ENCODE measurements around the gene MAL.
A peak's percentile ranks its signal among the peaks of the same experiment; 100 is the strongest.

The MAL gene

DNA sequence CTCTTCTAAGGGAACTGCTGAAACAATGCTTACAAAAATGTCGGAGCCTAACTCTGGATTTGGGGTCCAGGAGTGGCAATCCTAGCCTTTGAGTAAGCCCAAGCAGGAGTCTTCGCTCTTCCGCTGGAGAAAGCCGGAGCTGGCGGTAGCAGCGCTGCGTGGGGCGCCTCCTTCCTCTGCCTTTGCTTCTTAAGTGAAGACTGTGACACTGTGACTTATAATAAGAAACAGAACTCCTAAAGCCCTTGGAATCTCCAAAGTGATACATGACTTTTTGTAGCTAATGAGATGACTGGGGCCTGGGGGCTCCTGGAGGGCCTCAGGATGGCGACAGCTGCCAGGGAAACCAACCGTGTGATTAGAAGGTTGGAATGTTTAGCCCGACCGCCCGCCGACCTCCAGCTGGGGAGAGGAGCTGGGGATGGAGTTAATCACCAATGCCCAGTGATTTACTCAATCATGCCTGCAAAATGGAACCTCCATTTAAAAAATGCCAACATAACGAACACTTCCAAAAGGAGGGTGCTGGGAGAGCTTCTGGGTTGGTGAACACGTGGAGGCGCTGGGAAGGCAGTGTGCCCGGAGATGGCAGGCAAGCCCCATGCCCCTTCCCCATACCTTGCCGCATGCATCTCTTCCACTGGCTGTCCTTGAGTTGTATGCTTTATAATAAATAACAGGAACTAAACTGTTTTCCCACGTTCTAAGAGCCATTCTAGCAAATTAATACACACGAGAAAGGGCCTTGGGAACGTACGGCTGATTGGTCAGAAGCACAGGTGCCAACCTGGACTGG lies 29.0 kb upstream of the MAL start:
- DNase-seq = no peak

DNA sequence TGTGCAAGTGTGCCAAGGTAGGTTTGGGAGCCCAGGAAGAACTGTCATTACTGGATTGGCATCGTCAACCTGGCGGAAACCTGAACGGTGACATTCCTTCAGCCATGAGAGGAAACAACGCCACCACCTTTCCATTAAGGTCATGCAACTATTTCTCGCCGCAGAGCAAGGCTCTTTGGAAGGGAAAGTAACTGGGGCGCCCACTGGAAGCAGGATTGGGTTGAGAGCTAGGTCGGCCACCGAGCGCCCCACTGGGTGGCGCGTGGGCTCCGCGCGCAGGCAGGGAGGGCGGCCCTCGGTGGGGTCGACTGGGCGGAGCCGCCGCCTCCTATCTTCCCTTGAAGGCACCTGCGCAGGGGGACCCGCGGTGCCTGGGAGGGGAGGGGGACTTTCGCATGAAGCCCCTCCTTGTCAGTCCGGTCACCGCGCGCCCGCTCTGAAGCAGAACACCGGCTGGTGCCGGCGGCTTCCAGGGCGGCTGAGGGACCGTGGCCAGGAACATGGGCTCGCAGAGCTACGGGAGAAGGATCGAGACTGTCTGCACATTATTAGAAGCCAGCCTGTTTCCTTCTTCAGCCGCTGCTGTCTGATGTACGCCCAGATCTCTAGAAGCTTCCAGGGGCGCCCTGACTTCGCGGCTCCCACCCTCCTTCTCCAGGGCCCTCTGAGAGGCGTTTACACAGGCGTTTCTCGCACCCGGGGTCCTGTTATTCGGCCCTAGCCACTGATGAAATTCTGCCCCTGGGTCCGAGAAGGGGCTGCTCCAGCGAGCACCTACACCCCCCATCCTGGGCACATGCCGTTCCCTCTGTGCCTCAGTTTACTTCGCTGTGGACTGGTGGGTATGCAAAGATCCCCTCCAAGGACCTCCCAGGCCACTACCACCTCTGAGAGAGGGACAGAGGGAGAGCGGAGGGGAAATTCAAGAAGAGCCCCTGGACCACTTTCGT lies 27.3 kb upstream of the MAL start:
- DNase-seq = peak in 3 of 58 donors; percentile 23 to 37 (median 29)

DNA sequence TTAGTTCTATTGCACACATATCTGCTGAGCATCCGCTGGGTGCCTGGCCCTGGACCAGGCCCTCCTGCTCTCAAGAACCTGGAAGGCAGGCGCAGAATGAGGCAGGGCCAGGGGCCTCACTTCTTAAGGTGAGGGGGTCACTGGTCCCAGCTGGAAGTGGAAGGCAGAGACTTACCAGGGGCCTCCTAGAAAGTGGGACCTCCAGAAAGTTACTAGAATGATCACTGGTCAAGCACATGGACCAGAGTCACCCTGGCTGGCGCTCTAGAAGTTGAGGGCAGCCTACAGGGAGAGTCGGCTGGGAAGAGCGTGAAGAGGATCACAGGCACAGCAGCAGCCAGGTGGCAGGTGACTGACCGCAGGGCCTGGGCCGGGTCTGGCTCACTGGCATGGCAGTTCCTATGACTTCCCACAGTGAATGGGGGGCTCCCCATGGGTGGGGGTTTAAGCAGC lies 26.1 kb upstream of the MAL start:
- DNase-seq = no peak

DNA sequence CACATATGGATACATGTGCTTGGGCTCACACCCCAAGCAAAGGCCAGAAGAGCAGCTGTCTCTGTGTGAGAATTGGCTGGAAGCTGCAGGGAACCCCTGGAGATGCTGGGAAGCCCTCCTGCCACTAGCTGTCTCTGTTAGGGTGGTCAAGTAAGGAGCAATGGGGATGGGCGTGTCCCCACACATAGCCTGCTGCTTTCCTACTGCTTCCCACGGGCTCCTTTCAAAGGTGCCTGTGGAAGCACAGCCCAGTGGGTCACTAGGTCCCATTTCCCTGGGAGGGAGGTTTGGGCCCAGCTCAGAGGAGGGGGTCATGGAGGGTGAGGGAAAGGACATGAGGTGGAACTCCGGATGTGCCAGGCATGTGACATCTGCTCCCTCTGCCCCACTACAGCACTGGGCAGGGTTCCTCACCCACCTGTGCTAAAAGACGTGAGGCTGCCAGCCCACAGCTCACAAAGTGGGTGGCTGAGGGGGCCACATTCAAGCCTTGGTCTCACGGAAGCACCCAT lies 24.4 kb upstream of the MAL start:
- DNase-seq = no peak

DNA sequence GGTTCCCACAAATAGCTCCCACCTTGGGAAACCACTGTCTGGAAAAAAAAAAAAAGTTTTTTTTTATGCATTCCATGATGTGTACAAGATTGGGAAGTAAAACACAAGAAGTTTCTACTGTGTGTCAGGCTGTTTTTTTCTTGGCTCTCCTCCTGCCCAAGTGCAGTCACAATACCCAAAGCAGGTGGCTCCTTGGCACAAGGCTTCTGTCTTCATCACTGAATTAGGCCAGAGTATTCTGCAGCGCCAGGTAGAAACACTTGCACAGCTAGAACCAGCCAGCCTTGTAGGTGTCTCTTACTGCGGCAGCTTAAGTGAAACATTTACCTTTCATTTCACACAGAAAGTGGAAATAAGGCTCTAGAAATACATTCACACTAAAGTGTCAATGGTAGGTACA lies 23.8 kb upstream of the MAL start:
- DNase-seq = no peak

DNA sequence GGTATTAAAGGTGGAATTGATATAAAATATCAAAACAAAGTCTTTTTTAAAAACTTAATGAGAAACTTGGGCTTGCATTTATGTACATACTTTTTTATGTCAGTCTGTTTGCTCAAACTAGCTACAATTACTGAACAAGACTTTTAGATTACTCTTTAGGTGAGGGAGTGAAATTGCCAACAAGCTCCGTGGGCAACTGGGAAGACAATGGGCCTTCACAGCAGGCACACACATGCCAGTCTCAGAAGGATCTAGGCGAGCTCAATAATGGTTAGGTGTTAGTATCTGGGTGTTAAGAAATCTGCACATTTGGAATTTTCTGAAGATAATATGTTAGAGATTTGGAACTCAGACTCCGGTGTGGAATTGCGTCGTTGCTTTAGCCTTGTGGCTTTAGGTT lies 23.0 kb upstream of the MAL start:
- no peak for DNase-seq

DNA sequence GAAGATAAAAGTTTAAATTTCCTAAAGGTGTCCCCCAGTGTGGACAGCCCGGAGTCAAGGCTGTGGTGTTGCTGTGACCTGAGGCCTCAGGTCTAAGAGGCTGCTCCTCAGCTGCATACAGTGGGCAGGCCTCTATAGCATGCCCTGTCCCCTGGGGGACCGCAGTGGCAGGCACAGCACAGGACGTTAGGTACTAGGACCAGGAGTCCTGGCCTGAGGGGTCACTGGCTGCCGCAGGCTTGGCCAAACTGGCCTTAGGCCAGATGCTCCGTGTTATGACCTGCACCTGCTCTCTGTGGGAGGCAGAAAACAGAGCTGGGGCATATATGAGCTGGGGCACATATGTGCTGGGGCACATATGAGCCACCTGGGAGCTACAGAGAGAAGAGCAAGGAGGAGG lies 21.2 kb upstream of the MAL start:
- DNase-seq = no peak

DNA sequence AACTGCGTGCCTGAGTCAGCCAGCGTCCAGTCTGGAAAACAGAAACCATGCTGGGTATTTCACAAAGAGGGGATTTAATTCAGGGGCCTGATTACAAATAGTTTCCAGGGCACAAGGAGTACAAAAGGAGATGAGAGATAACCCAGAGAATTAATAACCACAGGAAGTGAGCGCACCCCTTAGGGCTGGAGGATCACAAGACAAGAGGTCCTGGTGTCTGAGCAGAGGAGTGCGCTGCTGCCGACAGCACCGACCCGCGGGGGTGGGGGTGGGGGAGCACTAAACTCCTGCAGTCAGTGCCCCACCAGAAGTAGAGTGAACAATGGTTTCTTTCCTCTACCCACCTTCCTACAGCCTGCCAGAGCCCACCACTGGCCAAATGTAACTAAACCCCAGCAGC lies 20.8 kb upstream of the MAL start:
- DNase-seq = no peak

DNA sequence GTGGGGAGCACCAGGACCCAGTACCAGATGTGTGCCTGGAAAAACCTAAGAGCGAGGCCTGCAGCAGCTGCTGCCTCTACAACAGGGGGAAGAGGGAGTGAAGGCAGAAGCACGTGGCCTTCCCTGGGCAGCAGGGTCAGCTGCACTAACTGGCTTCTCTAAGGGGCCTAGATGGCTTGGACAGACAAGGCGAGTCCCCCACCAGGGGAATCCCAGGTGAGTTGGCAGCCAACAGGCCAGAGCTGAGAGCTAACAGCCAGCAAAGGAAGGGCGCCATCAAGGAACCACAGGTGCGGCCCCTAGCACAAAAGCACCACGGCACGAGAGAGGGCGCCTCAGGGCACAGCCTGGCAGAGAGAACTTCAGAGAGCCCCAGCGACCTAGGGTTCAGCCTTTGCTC lies 19.8 kb upstream of the MAL start:
- DNase-seq = no peak

DNA sequence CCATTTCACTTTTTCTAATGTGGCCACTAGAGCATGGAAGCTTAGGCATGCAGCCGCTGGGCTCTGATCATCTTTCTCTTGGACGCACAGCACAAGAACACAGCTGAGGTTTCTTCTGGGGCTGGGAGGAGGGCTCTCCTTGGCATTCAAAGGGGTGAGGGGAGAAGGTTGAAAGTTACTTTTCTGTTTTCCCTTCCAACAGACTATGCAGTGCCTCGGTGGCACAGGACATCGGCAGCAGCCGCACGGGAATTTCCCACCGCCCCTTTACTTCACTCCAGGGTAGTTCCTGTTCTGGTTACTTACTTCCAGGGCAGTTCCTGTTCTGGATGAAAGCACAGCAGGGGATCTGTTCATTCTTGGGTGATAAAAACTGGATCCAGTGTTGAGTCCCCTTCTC lies 18.9 kb upstream of the MAL start:
- DNase-seq = no peak

DNA sequence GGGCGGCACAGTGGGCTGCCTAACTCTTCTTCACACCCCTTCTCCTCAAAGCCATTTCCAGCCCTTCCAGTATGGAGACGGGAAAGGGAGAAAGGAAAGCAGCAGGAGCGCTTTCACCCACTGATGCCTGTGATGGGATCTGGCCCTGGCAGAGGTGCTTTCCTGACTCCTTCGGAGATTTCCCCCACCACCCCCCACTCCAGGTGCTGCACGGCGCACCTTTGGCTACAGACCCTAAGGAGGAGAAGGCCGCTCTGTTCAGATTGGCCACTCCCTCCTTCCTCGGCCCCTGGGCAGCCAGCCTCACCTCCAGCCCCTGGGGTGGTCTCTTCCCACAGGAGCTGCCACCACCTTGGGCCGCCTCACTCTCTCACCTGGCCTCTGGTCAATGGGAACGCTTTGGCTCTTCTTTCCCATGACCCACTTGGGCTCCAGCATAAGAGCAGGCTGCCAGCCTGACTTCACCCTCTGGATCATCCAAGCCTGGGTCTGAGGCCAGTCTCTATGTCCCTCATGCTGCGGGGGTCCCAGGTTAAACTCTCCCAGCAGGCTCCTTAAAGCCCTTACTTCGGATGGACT lies 18.4 kb upstream of the MAL start:
- DNase-seq = no peak

DNA sequence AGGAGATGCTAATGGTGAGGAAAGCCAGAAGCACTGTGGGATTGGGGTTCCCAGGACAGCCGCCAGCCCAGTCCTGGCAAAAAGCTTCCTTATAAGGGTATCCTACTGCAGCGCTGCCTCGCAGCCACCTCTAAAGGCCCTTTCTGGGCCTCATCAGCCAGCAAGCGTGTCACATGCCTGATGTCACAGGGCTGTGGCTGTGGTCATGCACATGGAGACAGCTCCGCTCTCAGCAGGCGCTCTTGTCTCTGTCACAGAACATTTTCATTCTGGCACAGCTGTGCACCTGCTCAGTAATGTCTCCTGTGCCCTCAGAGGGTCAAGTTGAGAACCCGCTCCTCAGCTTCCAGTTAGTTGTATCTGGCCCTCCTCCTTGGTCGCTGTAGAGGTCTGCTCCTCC lies 17.7 kb upstream of the MAL start:
- DNase-seq = peak in 27 of 58 donors; percentile 16 to 86 (median 55)

DNA sequence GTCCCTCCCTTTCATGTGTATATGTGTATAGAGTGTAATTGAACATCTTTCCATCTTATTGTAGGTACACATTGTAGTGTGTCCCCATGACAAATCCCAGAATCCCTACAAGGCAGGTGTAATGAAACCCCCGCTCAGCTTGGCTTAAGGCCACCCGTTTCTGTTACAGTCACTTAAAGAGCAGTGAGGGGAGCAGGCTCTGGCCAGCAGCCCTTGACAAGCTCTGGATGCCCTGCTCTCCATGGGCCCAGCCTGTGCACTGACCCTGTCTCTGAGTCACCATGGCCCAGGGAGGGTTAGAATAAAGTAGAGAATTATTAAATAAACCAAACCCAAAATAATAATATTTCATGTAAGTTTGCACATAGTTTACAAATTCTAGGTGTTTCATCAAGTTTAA lies 17.2 kb upstream of the MAL start:
- no peak for DNase-seq

DNA sequence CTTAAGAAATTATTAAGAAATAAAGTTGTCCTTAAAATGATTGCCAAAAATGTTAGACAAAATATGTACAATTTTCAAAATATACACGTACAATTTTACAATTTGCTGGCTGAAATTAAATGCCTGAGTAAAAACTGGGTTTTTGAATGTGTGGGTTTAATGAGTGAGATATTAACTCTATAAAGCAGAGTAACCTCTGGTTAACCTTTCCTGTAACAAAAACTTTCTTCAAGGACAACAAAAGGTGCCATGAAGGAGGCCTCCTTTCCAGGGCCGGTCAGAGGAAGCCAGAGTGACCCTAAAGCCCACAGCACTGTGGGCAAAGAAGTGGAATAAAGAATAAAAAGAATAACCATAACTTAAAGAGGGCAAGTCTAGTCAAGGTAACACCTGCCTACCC lies 16.5 kb upstream of the MAL start:
- no peak for DNase-seq

DNA sequence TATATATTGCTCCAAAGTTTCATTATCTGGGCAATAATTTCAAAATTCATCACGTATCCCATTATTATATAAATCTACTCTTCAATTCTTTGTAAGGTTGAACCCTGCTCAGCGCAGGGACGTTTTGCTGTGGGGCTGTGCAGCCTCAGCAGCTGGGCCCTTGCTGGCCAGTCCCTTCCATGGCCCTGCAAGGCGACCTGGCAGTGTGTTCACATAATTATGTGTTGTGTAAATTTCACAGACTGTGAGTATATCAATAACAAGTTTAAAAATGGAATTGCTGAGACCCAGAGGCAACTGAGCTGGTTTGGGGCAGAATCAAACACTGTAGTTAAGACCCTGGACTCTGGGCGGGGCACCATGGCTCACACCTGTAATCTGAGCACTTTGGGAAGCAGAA lies 16.1 kb upstream of the MAL start:
- DNase-seq = no peak

DNA sequence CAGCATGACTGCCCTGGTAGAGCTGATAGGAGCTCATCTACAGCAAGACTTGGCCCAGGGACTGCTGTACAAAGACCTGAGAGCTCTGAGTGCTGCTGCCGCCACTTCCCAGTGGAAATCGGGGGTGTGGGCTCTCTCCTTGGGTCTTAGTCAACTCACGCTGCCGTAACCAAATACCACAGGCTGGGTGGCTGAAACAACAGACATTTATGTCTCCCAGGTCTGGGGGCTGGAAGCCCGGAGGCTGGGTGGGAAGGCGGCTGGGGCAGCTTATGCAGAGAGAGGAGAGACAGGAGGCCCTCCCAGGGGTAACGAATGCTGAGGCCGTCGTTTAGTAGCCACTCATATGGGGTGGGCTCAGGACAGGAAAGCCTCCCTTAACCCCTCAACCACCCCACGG lies 15.4 kb upstream of the MAL start:
- no peak for DNase-seq

DNA sequence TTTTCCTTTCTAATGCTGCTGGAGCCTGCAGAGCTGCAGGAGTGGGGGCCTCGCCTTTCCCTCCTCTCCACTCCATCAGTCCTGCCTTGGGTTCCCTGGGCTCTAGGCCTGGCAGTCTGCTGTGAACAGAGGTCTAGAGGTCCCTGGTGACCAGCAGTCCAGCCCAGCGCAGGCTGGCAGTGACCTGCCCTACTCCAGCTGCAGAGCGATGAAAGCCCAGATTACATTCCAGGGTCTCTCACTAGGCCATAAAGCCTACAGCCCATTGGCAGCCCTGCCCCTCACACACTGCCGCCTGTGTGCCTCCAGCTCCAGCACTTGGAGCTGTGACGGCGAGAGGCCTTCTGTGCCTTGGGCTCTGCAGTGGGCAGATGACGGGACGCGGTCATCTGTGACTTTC lies 14.8 kb upstream of the MAL start:
- no peak for DNase-seq

DNA sequence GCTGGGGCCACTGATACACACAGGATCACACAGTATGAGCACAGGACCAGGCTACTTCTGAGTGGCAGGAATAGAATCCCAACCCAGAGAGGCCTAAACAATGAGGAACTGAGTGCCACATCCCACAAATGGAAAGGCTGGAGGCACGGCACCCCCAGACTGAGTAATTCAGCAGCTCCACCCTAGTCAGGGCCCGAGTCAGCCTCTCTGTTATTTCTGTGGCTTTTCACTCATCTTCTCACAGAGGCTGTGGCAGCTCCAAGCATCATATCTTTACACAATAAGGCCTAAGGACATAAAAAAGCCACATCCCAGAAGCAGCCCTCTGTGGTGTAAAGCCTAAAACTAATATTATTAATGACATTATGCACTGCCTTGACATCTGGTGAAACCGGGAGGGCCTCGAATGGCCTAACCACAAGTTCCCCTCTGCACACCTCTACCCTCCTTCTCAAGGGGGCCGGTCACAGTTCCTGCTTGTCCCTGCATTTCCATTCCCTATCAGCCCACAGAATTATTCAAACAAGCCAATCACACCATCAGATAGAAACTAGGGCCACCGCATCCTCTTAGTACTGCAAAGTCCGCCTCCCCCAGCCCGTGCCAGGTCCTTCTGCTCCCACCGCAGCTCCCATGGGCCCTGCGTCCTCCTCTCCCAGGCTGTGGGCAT lies 12.5 kb upstream of the MAL start:
- DNase-seq = no peak

DNA sequence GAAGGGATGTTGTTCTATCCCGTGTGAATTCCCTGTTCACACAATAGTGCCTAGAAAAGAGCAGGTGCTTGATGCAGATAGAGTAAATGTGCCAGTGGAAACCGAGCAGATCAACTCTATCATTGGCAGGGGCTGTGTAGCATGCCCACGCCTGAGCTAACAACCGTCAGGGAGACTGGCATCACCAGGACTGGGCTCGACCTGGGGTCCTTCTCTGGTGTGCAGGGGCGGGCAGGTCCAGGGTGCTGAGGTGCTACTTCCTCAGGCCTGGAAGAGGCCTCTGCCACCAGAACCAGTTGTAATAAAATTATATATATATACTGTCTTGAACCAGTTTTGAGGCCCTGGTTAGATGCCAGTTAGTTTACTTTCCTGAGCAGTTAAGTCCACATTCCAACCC lies 11.8 kb upstream of the MAL start:
- DNase-seq = no peak

DNA sequence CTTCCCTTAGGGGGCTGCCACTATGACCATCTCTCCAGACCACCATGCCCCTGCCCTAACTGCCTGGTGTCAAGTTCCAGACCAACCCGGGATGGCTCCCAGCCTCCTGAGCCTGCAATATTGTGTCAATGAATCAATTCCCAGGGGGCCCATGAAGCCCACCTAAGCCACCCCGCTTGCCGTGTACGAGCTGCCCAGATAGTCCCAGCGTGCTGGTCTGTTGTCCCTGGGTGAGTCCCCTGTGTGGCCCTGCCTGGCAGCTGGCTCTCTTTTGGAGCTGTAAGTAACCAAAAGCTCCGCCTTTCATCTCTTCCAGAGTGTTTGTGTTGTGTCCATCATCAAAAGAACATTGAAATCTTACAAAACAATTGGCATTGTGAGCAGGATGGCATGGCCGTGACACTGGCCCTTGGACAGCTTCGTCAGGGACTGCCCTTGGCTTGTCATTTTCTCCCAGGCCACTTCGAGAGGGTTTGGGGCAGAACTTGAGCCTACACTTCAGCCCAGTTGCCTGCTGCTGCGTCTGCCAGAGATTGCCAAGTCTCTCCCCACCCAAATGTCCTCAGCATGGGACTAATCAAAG lies 11.3 kb upstream of the MAL start:
- peak in 7 of 58 donors; percentile 27 to 64 (median 51) for DNase-seq
